Activated B cell treated with CpG ODN at 0.5 μM for 24 hours (primary cell): ENCODE data around the gene SKI. TPM values are rescaled to one million over a fixed set of nuclear protein-coding genes. Genes with fewer than 3 reads are reported as not detected.

Experiments used
- ATAC-seq: fragments of 200-7000 bp; cut with Tn5 transposase; one replicate; pipeline ENCODE4 v1.10.0; 2021; ENCODE audit warnings: low read depth, mild to moderate bottlenecking, moderate library complexity
- CTCF ChIA-PET: fragments of 350-600 bp; sonication (Branson Sonifier 250); formaldehyde crosslinking; loops from one replicate; lab custom pipeline; 2021; ENCODE audit warnings: antibody characterized with exemption; lab: Charles Lee
- POLR2A ChIA-PET: fragments of 350-600 bp; sonication (Branson Sonifier 250); formaldehyde crosslinking; loops from one replicate; lab custom pipeline; 2021; ENCODE audit warnings: antibody characterized with exemption; lab: Charles Lee
- DNase-seq: peaks from one replicate; pipeline ENCODE4 v3.0.0; 2022
- H3K27ac Mint-ChIP-seq: one replicate; pipeline ENCODE4 v1.8.0; 2020; ENCODE audit warnings: mixed read lengths
- H3K27me3 Mint-ChIP-seq: one replicate; pipeline ENCODE4 v1.8.0; 2021; ENCODE audit warnings: mixed read lengths
- H3K36me3 Mint-ChIP-seq: one replicate; pipeline ENCODE4 v1.8.0; 2021; ENCODE audit warnings: low read depth, mixed read lengths
- H3K4me1 Mint-ChIP-seq: one replicate; pipeline ENCODE4 v1.8.0; 2021; ENCODE audit warnings: mixed read lengths
- H3K4me3 Mint-ChIP-seq: one replicate; pipeline ENCODE4 v1.8.0; 2020; ENCODE audit warnings: mild to moderate bottlenecking, mixed read lengths
- H3K9me3 Mint-ChIP-seq: one replicate; pipeline ENCODE4 v1.8.0; 2020; ENCODE audit warnings: mixed read lengths
- intact Hi-C: fragments of 100-400 bp; cut with micrococcal nuclease; formaldehyde crosslinking; loops from one replicate; pipeline ENCODE4 v1.15.1; 2024
- total RNA-seq: library from RNA; stranded (reverse); gene quantifications from 2 replicates; pipeline ENCODE4 v1.2.3, GENCODE V29; 2022
- TF ChIP-seq, protein P1 (sequence below): fragments of 200-600 bp; IDR thresholded peaks from one replicate; pipeline ENCODE4 v1.8.0; 2022; ENCODE audit warnings: antibody characterized with exemption, mild to moderate bottlenecking

SKI gene
- total RNA-seq, 1 donor from 2014 or later = 37.6 TPM

DNA sequence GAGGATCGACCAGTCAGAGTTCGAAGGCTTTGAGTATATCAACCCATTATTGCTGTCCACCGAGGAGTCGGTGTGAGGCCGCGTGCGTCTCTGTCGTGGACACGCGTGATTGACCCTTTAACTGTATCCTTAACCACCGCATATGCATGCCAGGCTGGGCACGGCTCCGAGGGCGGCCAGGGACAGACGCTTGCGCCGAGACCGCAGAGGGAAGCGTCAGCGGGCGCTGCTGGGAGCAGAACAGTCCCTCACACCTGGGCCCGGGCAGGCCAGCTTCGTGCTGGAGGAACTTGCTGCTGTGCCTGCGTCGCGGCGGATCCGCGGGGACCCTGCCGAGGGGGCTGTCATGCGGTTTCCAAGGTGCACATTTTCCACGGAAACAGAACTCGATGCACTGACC is 43.2 kb upstream of the SKI start:
- ChIA-PET POLR2A (no interaction called here), CTCF (interaction anchor here (1.8 kb wide), 1 partner anchor 10 kb away, joined by 6 read pairs; no protein-coding TSS in a partner anchor)
- Mint-ChIP-seq H3K9me3 (no peaks in the 10 kb centered on the region), H3K27me3 (no peaks in the 10 kb centered on the region), H3K4me3 (no peak overlapping the region), H3K27ac (no peak overlapping the region), H3K36me3 (peaks cover 32% of the 10 kb centered on the region), H3K4me1 (peaks cover 7% of the 10 kb centered on the region)
- intact Hi-C loops = no loop called here
- DNase-seq (no peak), ATAC-seq (no peak)
- TF ChIP-seq, protein P1, sequence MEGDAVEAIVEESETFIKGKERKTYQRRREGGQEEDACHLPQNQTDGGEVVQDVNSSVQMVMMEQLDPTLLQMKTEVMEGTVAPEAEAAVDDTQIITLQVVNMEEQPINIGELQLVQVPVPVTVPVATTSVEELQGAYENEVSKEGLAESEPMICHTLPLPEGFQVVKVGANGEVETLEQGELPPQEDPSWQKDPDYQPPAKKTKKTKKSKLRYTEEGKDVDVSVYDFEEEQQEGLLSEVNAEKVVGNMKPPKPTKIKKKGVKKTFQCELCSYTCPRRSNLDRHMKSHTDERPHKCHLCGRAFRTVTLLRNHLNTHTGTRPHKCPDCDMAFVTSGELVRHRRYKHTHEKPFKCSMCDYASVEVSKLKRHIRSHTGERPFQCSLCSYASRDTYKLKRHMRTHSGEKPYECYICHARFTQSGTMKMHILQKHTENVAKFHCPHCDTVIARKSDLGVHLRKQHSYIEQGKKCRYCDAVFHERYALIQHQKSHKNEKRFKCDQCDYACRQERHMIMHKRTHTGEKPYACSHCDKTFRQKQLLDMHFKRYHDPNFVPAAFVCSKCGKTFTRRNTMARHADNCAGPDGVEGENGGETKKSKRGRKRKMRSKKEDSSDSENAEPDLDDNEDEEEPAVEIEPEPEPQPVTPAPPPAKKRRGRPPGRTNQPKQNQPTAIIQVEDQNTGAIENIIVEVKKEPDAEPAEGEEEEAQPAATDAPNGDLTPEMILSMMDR = no peak

DNA sequence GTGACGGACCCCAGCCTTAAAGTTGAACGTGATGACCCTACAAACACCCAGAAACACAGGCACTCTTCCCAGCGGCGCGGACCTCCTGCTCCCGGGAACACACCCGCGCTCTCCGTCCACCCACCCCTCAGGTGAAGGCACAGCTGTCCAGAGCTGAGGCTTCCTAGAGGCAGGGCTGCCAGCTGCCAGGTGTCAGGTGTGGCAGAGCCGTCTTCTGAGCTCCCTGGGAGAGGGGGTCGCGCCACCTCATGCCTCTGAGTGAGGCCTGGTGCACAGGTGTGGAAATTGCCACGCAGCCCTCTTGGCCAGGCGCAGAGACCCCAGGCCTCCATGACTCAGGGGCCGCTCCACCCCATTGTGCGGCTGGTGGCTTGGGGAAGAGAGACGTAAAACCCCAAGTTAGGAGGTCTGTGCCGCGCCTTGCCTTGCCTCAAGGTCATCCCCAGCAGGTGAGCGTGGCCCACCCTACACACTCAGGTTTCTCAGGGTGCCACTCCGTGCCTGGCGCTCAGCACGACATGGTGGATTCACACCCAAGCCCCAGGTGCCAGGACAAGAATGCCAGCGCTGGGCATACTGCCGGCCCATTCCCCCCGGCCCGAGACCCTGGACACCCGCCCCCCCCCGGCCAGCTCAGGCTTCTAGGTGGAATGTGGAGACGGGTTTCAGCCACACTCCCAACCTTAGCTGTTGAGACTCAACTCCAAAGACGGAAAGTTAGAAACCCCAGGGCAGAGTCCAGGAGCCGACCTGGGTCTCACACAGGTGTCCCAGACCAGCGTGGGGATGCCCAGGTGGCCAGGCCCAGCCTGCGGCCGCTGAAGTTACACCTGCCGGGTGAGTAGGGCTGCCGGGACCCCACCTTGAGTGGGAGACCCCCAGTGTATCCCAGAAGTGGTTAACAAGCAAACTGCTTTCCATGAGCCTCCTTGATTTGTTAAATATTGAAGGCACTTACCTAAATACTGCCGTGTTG is 42.0 kb upstream of the SKI start:
- DNase-seq = no peak
- H3K36me3 Mint-ChIP-seq = peaks cover 25% of the 10 kb centered on the region
- TF ChIP-seq, protein P1 = no peak
- ChIA-PET POLR2A (no interaction called here), CTCF (no interaction called here)
- ATAC-seq = no peak
- H3K4me3 Mint-ChIP-seq = no peak overlapping the region
- intact Hi-C loops = no loop called here
- H3K4me1 Mint-ChIP-seq = peaks cover 11% of the 10 kb centered on the region
- no peaks in the 10 kb centered on the region for H3K27me3 Mint-ChIP-seq
- no peak overlapping the region for H3K27ac Mint-ChIP-seq
- H3K9me3 Mint-ChIP-seq = no peaks in the 10 kb centered on the region

- Mint-ChIP-seq H3K27me3 (no peaks in the 10 kb centered on the region), H3K4me3 (no peak overlapping the region), H3K9me3 (no peaks in the 10 kb centered on the region), H3K27ac (no peak overlapping the region), H3K36me3 (peaks cover 27% of the 10 kb centered on the region), H3K4me1 (peaks cover 14% of the 10 kb centered on the region)
- ATAC-seq (no peak), DNase-seq (no peak)
- ChIA-PET POLR2A (interaction anchor here (0.7 kb wide), 1 partner anchor 369 kb away, joined by 5 read pairs; the partner anchor contains the start of gene TNFRSF14), CTCF (no interaction called here)
- intact Hi-C loops = no loop called here
- TF ChIP-seq, protein P1 = no peak
These were observed 41.2 kb upstream of the SKI start for GRCh38 chr1:2186901-2187300.

- Mint-ChIP-seq H3K36me3 (peaks cover 29% of the 10 kb centered on the region), H3K4me3 (no peak overlapping the region), H3K4me1 (peaks cover 14% of the 10 kb centered on the region), H3K9me3 (no peaks in the 10 kb centered on the region), H3K27ac (no peak overlapping the region), H3K27me3 (no peaks in the 10 kb centered on the region)
- TF ChIP-seq, protein P1 = no peak
- CTCF ChIA-PET = interaction anchor here (2.1 kb wide), 1 partner anchor 13 kb away, joined by 8 read pairs; no protein-coding TSS in a partner anchor
- POLR2A ChIA-PET = interaction anchor here (0.7 kb wide), 1 partner anchor 369 kb away, joined by 5 read pairs; the partner anchor contains the start of gene TNFRSF14
- no peak for DNase-seq
- no peak for ATAC-seq
- intact Hi-C loops = no loop called here
These were observed 40.5 kb upstream of the SKI start for GRCh38 chr1:2187619-2188018.

DNA sequence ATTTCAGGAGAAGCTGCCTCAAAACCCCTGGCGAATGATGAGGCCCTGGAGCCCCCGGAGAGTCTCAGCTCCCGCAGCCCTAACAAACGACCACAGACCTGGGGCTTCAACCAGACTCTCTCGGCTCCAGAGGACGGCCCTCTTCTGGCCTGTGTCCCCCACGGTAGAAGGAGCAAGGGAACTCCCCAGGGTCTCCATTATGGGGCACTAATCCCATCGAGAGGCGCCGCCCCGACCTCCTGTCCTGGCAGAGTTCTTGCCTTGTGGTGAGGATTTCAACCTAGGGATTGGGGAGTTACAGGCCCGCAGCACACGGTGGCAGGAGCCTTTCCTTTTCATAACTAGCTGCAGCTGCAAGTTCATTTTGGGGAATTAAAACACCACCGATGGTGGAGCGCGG is 39.8 kb upstream of the SKI start:
- Mint-ChIP-seq H3K27ac (no peak overlapping the region), H3K4me3 (no peak overlapping the region), H3K36me3 (peaks cover 30% of the 10 kb centered on the region), H3K27me3 (no peaks in the 10 kb centered on the region), H3K4me1 (peaks cover 17% of the 10 kb centered on the region), H3K9me3 (no peaks in the 10 kb centered on the region)
- ChIA-PET POLR2A (interaction anchor here (0.7 to 1.2 kb wide), 3 partner anchors 9 to 55 kb away, joined by 3 to 8 read pairs (median 8); no protein-coding TSS in a partner anchor), CTCF (interaction anchor here (2.1 kb wide), 1 partner anchor 14 kb away, joined by 8 read pairs; no protein-coding TSS in a partner anchor)
- TF ChIP-seq, protein P1 = no peak
- ATAC-seq (no peak), DNase-seq (no peak)
- intact Hi-C loops = no loop called here
